Suprapubic skin (tissue), 3 donors: ENCODE measurements around the gene GRB10.

ENCODE experiments used
- CTCF ChIP-seq, 2 donors: fragments of 200-600 bp in 1 of 2; fragments of 450-650 bp in 1 of 2; sonication (generic) in 1 of 2; IDR thresholded peaks; one replicate each; pipeline ENCODE4 v1.5.1; 2016 to 2019; ENCODE audit warnings: antibody characterized with exemption in 2 of 2, mild to moderate bottlenecking in 1 of 2, moderate library complexity in 1 of 2
- POLR2A ChIP-seq, 2 donors: fragments of 450-650 bp; IDR thresholded peaks; one replicate each; pipeline ENCODE4 v1.6.1; 2017; ENCODE audit warnings: antibody characterized with exemption in 2 of 2, mild to moderate bottlenecking in 2 of 2, moderate library complexity in 2 of 2

- TF ChIP-seq CTCF (IDR thresholded peaks at IDR 0.05) (no peak), POLR2A (IDR thresholded peaks at IDR 0.05) (no peak)
Measured at GRCh38 chr7:50587737-50588136, 195.0 kb downstream of the GRB10 start.
